Smooth muscle cell (in vitro differentiated cells): ENCODE data around the gene CCN5. TPM values are rescaled to one million over a fixed set of nuclear protein-coding genes. Genes with fewer than 3 reads are reported as not detected.

Experiments used
- DNase-seq: peaks from one replicate; lab custom pipeline; 2025; ENCODE audit not compliant: unreplicated experiment; lab: John Stamatoyannopoulos, UW
- H2AFZ ChIP-seq: fragments of 200-600 bp; sonication (generic); 2 replicates; pipeline ENCODE4 v1.6.0; 2016; ENCODE audit warnings: antibody characterized with exemption, low read depth, mild to moderate bottlenecking
- H3F3A ChIP-seq: fragments of 200-600 bp; sonication (generic); 2 replicates; pipeline ENCODE4 v1.6.0; 2017; ENCODE audit warnings: antibody characterized with exemption, low read depth
- H3K27ac ChIP-seq: fragments of 200-600 bp; sonication (generic); 2 replicates; pipeline ENCODE4 v1.5.1; 2016; ENCODE audit warnings: low read depth, mild to moderate bottlenecking
- H3K27me3 ChIP-seq: fragments of 200-600 bp; sonication (generic); 2 replicates; pipeline ENCODE4 v1.6.1; 2016; ENCODE audit warnings: low read depth, mild to moderate bottlenecking
- H3K36me3 ChIP-seq: fragments of 200-600 bp; sonication (generic); 2 replicates; pipeline ENCODE4 v1.5.1; 2016; ENCODE audit warnings: low read depth
- H3K4me1 ChIP-seq: fragments of 200-600 bp; sonication (generic); 2 replicates; pipeline ENCODE4 v1.5.1; 2016; ENCODE audit warnings: low read depth
- H3K4me2 ChIP-seq: fragments of 200-600 bp; sonication (generic); 2 replicates; pipeline ENCODE4 v1.6.0; 2016; ENCODE audit warnings: mild to moderate bottlenecking
- H3K4me3 ChIP-seq: fragments of 200-600 bp; sonication (generic); 2 replicates; pipeline ENCODE4 v1.5.1; 2016; ENCODE audit warnings: mild to moderate bottlenecking
- H3K79me2 ChIP-seq: fragments of 200-600 bp; sonication (generic); 2 replicates; pipeline ENCODE4 v1.6.0; 2016; ENCODE audit warnings: low read depth, mild to moderate bottlenecking
- H3K9ac ChIP-seq: fragments of 200-600 bp; sonication (generic); 2 replicates; pipeline ENCODE4 v1.6.0; 2016; ENCODE audit warnings: low read depth
- H3K9me3 ChIP-seq: fragments of 200-600 bp; sonication (generic); replicated peaks from 2 replicates; pipeline ENCODE4 v1.5.1; 2016; ENCODE audit warnings: low read depth
- H4K20me1 ChIP-seq: fragments of 200-600 bp; sonication (generic); 2 replicates; pipeline ENCODE4 v1.6.0; 2016; ENCODE audit warnings: low read depth
- CTCF ChIP-seq: fragments of 200-600 bp; sonication (generic); IDR thresholded peaks from 2 replicates; pipeline ENCODE4 v1.5.1; 2017; ENCODE audit warnings: borderline replicate concordance, mild to moderate bottlenecking, antibody characterized with exemption; ENCODE audit not compliant: insufficient read depth, poor library complexity, severe bottlenecking
- WGBS: methylation state at CpG from one replicate; pipeline ENCODE4 v1.1.7; 2016; ENCODE audit warnings: low lambda C conversion rate; 5-methylcytosine and 5-hydroxymethylcytosine counted together
- polyA plus RNA-seq: library from polyadenylated mRNA; unstranded; fragments of >200 nt; fragmentation: Nextera tagmentation; extraction: Ambion mirVana; gene quantifications from 2 replicates; pipeline ENCODE4 v1.2.1, GENCODE V29; 2016
- total RNA-seq: library from RNA; depleted of rRNA; stranded (reverse); fragments of >200 nt; gene quantifications from 2 replicates; pipeline ENCODE4 v1.2.3, GENCODE V29; 2014

CCN5 gene
- total and polyA plus RNA-seq, 2 experiments from 2014 or later = not detected

GRCh38 chr20:44704551-44704971 lies 10.6 kb upstream of the CCN5 start:
- H3K4me3 ChIP-seq = no peak overlapping the region
- no peak overlapping the region for H3K27ac ChIP-seq
- no peaks in the 10 kb centered on the region for H3K36me3 ChIP-seq
- H3K79me2 ChIP-seq = no peaks in the 10 kb centered on the region
- no peak overlapping the region for H3K9ac ChIP-seq
- TF ChIP-seq CTCF = no peak
- H3K27me3 ChIP-seq = no peaks in the 10 kb centered on the region
- WGBS = 44% methylated on average over 3 of the region's 4 CpGs
- no peaks in the 10 kb centered on the region for H4K20me1 ChIP-seq
- DNase-seq = no peak
- peaks cover 3% of the 10 kb centered on the region for H3F3A ChIP-seq
- H3K9me3 ChIP-seq = no peaks in the 10 kb centered on the region
- H3K4me1 ChIP-seq = peaks cover 7% of the 10 kb centered on the region
- no peak overlapping the region for H2AFZ ChIP-seq
- H3K4me2 ChIP-seq = no peak overlapping the region

DNA sequence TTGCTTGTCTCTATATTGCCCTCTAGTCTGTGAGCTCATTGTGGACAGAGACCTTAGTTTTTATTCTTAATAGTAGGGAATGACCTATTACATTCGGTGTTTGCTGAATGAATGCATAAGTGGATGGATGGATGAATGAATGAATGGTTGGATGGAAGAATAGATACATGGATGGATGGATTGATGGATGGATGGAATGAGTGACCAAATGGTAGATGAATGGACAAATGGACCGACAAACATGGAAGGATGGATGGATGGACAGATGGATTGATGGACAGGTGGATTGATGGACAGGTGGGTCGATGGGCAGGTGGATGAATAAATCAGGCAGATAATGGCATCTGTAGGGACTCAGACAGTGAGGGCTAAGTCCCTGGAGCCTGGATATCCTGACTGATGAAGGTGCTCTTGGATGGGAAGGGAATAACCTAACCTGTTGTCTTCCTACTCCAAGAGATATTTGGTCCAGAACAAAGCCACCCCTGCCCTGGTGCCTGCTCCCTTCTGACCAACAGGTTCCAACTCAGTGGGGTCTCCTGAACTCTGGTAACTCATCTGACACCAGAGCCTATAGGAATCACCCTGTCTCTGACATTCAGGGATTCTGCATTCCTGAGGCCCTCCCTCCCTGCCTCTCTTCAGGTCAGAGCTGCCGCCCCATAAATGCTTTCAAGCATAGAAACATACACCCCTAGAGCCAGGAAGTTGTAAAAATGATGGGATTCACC lies 9.6 kb upstream of the CCN5 start:
- Histone ChIP-seq H3K4me2 (no peak overlapping the region), H3K79me2 (no peaks in the 10 kb centered on the region), H3K27me3 (no peaks in the 10 kb centered on the region), H2AFZ (no peak overlapping the region), H3K36me3 (no peaks in the 10 kb centered on the region), H3K4me3 (no peak overlapping the region), H3K4me1 (peaks cover 7% of the 10 kb centered on the region), H3K27ac (no peak overlapping the region), H3K9ac (no peak overlapping the region), H3K9me3 (no peaks in the 10 kb centered on the region), H4K20me1 (no peaks in the 10 kb centered on the region), H3F3A (peaks cover 3% of the 10 kb centered on the region)
- no peak for TF ChIP-seq CTCF
- DNase-seq = no peak
- WGBS = 88% methylated on average over 4 of the region's 4 CpGs

DNA sequence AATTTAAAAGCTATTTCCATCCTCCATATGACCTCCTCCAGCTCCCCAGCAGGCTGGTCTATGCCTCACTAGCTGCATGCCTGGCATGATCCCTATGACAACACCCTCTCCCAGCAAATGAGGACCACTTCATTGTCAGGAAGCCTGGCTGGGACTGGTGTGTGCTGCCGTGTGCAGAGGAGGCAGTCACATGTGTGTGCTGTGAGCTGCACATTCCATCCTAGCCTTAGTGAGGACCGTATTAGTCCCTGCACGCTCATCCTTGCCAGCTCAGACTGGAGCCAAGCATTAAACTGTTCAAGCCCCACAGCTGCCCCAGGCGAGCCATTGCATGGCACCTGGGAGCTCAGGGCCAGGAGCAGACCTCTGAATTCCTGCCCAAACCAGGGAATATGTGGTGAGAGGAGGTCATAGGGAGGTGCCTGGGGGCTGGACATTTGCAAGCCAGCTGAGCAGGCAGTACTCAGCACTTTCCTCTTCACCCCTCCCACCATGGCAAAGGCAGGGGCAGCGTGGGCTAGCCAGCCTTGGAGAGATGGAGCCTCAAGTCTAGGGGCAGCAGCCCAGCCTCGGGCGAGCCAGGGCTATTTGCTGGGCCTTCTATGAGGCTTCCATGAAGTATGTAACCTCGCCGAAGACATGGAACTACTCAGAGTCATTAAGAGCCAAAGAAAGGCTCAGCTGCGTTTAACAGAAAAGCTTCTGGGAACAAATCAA lies 8.7 kb upstream of the CCN5 start:
- Histone ChIP-seq H3K4me1 (peaks cover 4% of the 10 kb centered on the region), H4K20me1 (no peaks in the 10 kb centered on the region), H3K9ac (no peak overlapping the region), H3K4me3 (no peak overlapping the region), H3F3A (peaks cover 3% of the 10 kb centered on the region), H3K27ac (no peak overlapping the region), H3K9me3 (no peaks in the 10 kb centered on the region), H2AFZ (no peak overlapping the region), H3K27me3 (no peaks in the 10 kb centered on the region), H3K4me2 (no peak overlapping the region), H3K36me3 (no peaks in the 10 kb centered on the region), H3K79me2 (no peaks in the 10 kb centered on the region)
- no peak for TF ChIP-seq CTCF
- WGBS = 57% methylated on average over 10 of the region's 10 CpGs
- no peak for DNase-seq
